ENCODE results near the gene STX1B.

GRCh38 chr16:31001507-31002249 is 8.8 kb downstream of the STX1B start:
- no peak for TF ChIP-seq CTCF (IDR thresholded peaks at IDR 0.05; ENCODE audit: extremely low read depth in 1 of 2, insufficient read depth in 1 of 2, low read depth in 1 of 2, low read length in 2 of 2)
- TF ChIP-seq POLR2A (IDR thresholded peaks at IDR 0.05; ENCODE audit: low read depth, low read length): no peak
- no peak for TF ChIP-seq JUN (IDR thresholded peaks at IDR 0.05; ENCODE audit: borderline replicate concordance, insufficient read depth, insufficient read length, low read depth)
- TF ChIP-seq POLR2AphosphoS5 (IDR thresholded peaks at IDR 0.05; ENCODE audit: insufficient read depth, low read depth, low read length): no peak
- no peak for TF ChIP-seq MAX (IDR thresholded peaks at IDR 0.05; ENCODE audit: insufficient read depth, insufficient read length)
- no peak for TF ChIP-seq FOS (IDR thresholded peaks at IDR 0.05; ENCODE audit: borderline replicate concordance, insufficient read depth, low read length)
- no peak for TF ChIP-seq EZH2 (IDR thresholded peaks at IDR 0.05; ENCODE audit: borderline replicate concordance, low read depth, low read length, severe bottlenecking)
- no peak for TF ChIP-seq GATA2 (IDR thresholded peaks at IDR 0.05; ENCODE audit: insufficient read depth, insufficient read length, low read depth, low read length)

Measured in endothelial cell of umbilical vein (primary cell).